ENCODE measurements around the gene AHNAK2. TPM values are rescaled to one million over a fixed set of nuclear protein-coding genes. Genes with fewer than 3 reads are reported as not detected.

The AHNAK2 gene
- total RNA-seq, 1 donor from 2014 or later, result 11.5 TPM

DNA sequence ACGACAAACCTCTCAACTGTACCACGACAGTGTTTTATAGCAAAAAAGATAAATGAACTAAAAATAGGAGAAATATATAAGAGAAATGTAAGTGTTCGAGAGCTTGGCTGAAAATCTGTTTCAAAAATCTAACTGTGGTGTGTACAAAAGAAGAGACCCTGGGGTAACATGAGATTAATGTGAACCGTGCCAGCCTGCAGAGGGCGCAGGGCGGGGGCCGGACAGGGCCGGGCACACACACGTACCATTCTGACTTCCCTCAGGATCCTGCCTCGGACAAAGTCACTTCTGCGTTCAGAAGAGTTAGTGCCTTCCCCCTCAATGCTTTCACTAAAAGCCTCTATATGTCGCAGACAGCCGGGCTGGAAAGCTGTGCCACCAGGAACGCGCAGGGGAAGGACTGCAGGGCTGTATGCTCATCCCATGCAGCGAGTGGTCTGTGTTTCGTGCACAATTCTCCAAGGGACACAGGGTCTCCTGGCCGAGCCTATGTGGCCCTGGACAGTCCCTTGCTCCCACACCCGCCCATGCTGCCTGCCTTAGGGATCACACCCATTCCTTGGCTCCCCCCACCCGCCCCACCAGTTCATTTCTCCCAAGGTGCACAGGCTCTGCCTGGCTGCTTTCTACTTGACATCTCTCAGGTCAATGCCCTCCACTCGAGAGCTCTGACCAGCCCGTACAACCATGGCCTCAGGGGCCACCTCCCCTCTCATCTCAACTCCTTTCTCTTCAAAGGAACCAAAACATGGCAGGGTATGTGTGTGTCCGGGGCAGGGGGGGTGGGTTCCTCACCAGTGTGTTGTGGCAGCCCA is 34.2 kb upstream of the AHNAK2 start:
- Histone ChIP-seq H3K9me3 (ENCODE audit: control insufficient read depth in 3 of 3, low read length in 3 of 3) (no peaks in the 10 kb centered on the region), H3K9ac (ENCODE audit: low read depth in 1 of 3, low read length in 3 of 3) (no peak overlapping the region), H3K27ac (ENCODE audit: low read depth, low read length) (no peak overlapping the region)

DNA sequence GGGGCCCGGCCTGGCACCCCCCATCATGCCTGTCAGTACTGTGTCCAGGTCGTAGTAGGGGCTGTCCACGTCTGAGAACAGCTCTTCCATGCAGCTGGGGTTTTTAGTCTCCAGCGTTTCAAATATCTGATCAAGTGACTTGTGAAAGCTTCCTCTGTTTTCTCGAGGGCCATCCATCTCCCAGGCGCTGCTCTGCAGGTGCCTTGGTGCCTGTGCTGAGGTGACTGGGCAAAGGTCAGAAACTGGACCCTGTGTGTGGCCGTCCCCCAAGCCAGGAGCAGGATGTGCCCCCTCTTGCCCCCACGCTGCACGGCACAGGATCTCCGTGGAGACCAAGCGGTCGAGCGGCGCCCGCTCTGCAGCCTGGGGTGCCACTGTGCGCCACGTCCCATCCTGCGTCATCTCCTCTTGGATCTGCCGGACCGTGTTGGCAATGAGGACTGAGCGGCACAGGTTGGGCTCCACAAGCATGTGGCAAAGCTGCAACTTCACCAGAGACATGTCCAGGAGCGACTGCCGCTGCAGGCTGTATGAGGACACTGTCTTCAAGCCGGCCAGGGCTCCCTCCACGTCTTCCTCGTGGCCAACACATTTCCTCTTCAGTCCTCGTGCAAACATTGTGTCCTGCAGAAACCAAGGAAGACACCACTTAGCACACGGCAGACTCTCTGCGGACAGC is 33.3 kb upstream of the AHNAK2 start:
- Histone ChIP-seq H3K9me3 (ENCODE audit: control insufficient read depth in 3 of 3, low read length in 3 of 3) (no peaks in the 10 kb centered on the region), H3K27ac (ENCODE audit: low read depth, low read length) (no peak overlapping the region), H3K36me3 (ENCODE audit: control insufficient read depth in 3 of 3, insufficient read depth in 3 of 3, low read length in 3 of 3) (peaks cover 7 to 9% (median 8%) of the 10 kb centered on the region in 3 donors), H3K4me1 (ENCODE audit: control insufficient read depth in 3 of 3, insufficient read depth in 3 of 3, low read length in 3 of 3) (peaks cover 5 to 16% (median 11%) of the 10 kb centered on the region in 3 donors), H3K4me3 (ENCODE audit: low read length in 3 of 3) (no peak overlapping the region), H3K27me3 (ENCODE audit: control insufficient read depth in 3 of 3, insufficient read depth in 3 of 3, low read length in 3 of 3) (no peaks in the 10 kb centered on the region), H3K9ac (ENCODE audit: low read depth in 1 of 3, low read length in 3 of 3) (peak overlapping the region in 1 of 3 donors; percentile 3)

More for the DNA sequence above, 34.2 kb upstream of the AHNAK2 start:
- no peaks in the 10 kb centered on the region for H3K27me3 ChIP-seq (ENCODE audit: control insufficient read depth in 3 of 3, insufficient read depth in 3 of 3, low read length in 3 of 3)
- no peak overlapping the region for H3K4me3 ChIP-seq (ENCODE audit: low read length in 3 of 3)
- peaks cover 5 to 16% (median 11%) of the 10 kb centered on the region in 3 donors for H3K4me1 ChIP-seq (ENCODE audit: control insufficient read depth in 3 of 3, insufficient read depth in 3 of 3, low read length in 3 of 3)
- peaks cover 7 to 9% (median 8%) of the 10 kb centered on the region in 3 donors for H3K36me3 ChIP-seq (ENCODE audit: control insufficient read depth in 3 of 3, insufficient read depth in 3 of 3, low read length in 3 of 3)

DNA sequence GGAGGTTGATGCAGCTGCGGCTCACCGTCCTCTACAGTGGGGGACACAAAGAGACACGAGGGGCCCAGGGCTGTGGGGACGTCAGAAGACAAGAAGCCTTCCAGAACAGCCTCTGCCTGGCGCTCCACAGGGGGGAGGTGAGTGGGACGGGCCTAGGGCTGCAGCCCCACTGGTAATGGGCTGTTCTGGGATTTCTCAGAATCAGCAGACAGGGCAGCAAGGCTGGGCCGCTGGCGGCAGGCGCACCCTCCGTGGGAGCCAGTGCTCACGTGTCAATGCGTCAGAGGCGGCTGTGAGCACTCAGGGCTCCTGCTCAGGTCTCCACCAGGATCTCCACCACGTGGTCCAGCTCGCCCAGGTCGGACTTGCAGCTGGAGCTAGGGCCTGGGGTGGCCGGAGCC is 32.7 kb upstream of the AHNAK2 start:
- H3K9ac ChIP-seq (ENCODE audit: low read depth in 1 of 3, low read length in 3 of 3), result no peak overlapping the region

DNA sequence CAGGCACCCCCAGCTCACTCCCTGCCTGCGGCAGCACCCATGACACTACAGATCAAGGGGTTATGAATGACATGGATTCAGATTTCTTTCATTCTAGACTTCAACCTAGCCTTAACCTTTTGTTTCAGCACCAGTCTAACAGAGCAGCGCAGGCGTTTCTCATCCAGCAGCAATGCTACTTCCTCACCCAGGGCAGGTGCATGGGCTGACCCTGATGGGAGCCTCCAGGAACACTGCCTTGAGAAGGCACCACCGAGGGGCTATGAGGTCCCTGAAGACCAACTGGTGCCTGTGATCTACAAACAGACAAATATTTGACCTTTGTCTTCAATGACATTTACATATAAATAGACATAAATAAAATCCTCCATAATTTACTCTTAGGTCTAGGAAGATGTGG is 31.9 kb upstream of the AHNAK2 start:
- Histone ChIP-seq H3K9ac (ENCODE audit: low read depth in 1 of 3, low read length in 3 of 3) (no peak overlapping the region), H3K4me3 (ENCODE audit: low read length in 3 of 3) (no peak overlapping the region), H3K9me3 (ENCODE audit: control insufficient read depth in 3 of 3, low read length in 3 of 3) (no peaks in the 10 kb centered on the region), H3K4me1 (ENCODE audit: control insufficient read depth in 3 of 3, insufficient read depth in 3 of 3, low read length in 3 of 3) (peaks cover 5 to 16% (median 11%) of the 10 kb centered on the region in 3 donors), H3K36me3 (ENCODE audit: control insufficient read depth in 3 of 3, insufficient read depth in 3 of 3, low read length in 3 of 3) (peaks cover 7 to 9% (median 8%) of the 10 kb centered on the region in 3 donors), H3K27me3 (ENCODE audit: control insufficient read depth in 3 of 3, insufficient read depth in 3 of 3, low read length in 3 of 3) (no peaks in the 10 kb centered on the region), H3K27ac (ENCODE audit: low read depth, low read length) (no peak overlapping the region)

More for the DNA sequence above, 32.7 kb upstream of the AHNAK2 start:
- no peak overlapping the region for H3K27ac ChIP-seq (ENCODE audit: low read depth, low read length)
- no peak overlapping the region for H3K4me3 ChIP-seq (ENCODE audit: low read length in 3 of 3)
- peaks cover 7 to 9% (median 8%) of the 10 kb centered on the region in 3 donors for H3K36me3 ChIP-seq (ENCODE audit: control insufficient read depth in 3 of 3, insufficient read depth in 3 of 3, low read length in 3 of 3)
- no peaks in the 10 kb centered on the region for H3K27me3 ChIP-seq (ENCODE audit: control insufficient read depth in 3 of 3, insufficient read depth in 3 of 3, low read length in 3 of 3)
- H3K9me3 ChIP-seq (ENCODE audit: control insufficient read depth in 3 of 3, low read length in 3 of 3), result no peaks in the 10 kb centered on the region
- peaks cover 5 to 16% (median 11%) of the 10 kb centered on the region in 3 donors for H3K4me1 ChIP-seq (ENCODE audit: control insufficient read depth in 3 of 3, insufficient read depth in 3 of 3, low read length in 3 of 3)

DNA sequence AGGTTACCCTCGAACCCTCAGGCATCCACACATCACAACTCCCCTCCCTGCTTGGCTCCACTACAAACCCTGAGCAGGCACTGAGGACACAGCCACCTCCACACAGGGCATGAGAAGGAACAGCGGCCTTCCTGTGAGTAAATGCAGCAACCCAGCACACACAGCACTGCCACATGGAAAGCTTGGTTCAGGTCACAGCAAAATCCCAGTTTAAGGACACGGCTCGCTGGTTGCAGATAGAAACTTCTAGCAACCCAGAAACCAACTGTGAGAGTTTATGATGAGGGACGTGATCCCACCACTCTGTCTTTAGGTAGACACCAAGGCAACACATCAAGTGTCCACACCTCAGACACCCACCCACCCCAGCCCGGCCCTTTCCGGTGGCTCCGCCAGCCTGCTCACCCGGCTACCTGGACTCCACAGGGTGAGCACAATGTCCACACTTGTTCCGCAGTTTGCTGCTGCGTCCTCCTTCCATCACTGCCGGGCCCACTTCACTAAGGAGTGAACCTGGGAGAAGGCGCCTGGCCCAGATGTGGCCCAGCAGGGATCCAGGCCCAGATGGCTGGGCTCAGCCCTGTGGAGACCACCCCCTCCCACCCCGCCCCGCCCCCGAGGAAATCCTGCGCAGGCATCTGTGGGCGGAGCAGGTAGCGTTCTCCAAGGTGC is 29.6 kb upstream of the AHNAK2 start:
- no peaks in the 10 kb centered on the region for H3K9me3 ChIP-seq (ENCODE audit: control insufficient read depth in 3 of 3, low read length in 3 of 3)
- H3K27me3 ChIP-seq (ENCODE audit: control insufficient read depth in 3 of 3, insufficient read depth in 3 of 3, low read length in 3 of 3), result no peaks in the 10 kb centered on the region
- H3K4me3 ChIP-seq (ENCODE audit: low read length in 3 of 3), result no peak overlapping the region
- H3K4me1 ChIP-seq (ENCODE audit: control insufficient read depth in 3 of 3, insufficient read depth in 3 of 3, low read length in 3 of 3), result peaks cover 0 to 6% (median 4%) of the 10 kb centered on the region in 3 donors
- no peak overlapping the region for H3K9ac ChIP-seq (ENCODE audit: low read depth in 1 of 3, low read length in 3 of 3)
- peaks cover 7 to 9% (median 8%) of the 10 kb centered on the region in 3 donors for H3K36me3 ChIP-seq (ENCODE audit: control insufficient read depth in 3 of 3, insufficient read depth in 3 of 3, low read length in 3 of 3)
- H3K27ac ChIP-seq (ENCODE audit: low read depth, low read length), result no peak overlapping the region

DNA sequence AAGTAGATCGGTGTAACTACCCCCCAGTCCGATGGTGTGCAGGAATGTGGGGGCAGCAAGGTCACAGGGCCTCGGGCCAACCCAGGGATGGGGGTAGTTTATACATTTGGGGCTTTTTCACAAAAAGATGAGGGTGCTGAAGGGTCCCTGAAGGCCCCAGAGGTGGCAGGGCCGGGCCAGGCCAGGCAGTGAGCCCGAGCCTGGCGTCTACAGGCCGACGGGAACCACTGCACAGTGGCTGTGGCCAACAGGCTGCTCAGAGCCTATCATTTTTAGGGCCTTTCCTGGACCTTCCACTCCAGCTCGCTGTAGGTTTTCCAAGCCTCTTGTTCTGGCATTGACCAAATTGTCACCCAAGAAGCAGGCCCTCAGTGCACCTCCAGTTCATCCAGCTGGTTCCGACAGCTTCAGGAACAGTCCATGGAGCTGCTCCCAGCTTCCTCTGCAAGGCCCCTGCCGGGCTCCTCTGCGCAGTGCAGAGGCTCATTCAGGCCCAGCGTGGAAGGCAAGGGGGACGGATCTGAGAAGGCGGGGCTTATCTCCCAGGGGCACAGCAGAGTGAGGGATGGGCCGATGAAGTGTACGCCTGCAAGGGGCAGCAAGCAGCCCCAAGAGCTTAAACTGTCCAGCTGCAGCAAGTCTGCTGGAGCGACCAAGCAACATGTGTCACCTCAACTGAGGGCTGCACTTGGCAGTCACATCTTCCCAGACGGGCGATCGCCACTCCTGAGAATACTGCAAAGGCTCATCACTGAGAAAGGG is 28.8 kb upstream of the AHNAK2 start:
- no peak overlapping the region for H3K27ac ChIP-seq (ENCODE audit: low read depth, low read length)
- no peak overlapping the region for H3K4me3 ChIP-seq (ENCODE audit: low read length in 3 of 3)
- no peaks in the 10 kb centered on the region for H3K9me3 ChIP-seq (ENCODE audit: control insufficient read depth in 3 of 3, low read length in 3 of 3)
- H3K36me3 ChIP-seq (ENCODE audit: control insufficient read depth in 3 of 3, insufficient read depth in 3 of 3, low read length in 3 of 3), result peaks cover 7 to 9% (median 8%) of the 10 kb centered on the region in 3 donors
- no peaks in the 10 kb centered on the region for H3K4me1 ChIP-seq (ENCODE audit: control insufficient read depth in 3 of 3, insufficient read depth in 3 of 3, low read length in 3 of 3)
- peak overlapping the region in 1 of 3 donors; percentile 25 for H3K9ac ChIP-seq (ENCODE audit: low read depth in 1 of 3, low read length in 3 of 3)
- no peaks in the 10 kb centered on the region for H3K27me3 ChIP-seq (ENCODE audit: control insufficient read depth in 3 of 3, insufficient read depth in 3 of 3, low read length in 3 of 3)

DNA sequence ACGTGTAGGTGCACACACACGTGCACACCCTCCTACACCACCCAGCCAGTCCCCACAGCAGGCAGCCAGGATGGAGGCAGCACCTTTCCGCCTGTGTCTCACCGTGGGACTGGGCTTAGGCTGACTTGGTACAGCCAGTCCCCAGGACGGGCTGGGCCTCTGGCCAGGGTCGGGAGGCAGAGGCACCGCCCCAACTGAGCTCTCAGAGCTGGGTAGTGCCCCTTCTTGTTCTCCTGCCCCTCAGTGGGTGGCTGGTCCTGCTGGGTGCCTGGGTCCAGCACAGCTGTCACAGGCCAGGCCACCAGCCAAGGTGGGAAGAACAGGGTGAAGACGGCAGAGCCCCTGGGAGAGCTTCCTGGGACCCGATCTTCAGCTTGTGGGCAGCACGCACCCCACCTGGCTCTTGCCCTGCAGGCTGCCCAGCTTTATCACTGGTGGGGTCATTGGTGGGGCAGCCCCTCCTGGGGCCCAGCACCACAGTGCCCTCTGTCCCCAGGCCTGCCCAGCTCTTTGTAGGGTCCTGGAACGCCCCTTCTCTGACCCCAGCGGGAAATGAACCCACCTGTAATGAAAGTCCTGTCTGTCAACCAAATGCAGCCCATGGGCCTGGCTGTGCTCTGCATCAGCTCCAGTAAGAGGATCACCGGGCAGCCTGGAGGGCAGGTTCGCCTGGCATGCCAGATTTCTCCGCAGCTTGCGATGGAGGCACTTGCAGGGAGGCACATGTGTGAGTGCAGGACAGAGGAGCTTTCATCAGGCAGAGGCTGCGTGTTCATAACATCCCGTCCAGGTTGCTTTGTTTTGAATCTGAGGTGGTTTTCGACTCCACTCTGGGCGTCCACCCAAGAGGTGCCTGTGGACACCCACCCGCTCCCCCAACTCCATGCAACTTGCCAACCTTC is 28.0 kb upstream of the AHNAK2 start:
- H3K4me1 ChIP-seq (ENCODE audit: control insufficient read depth in 3 of 3, insufficient read depth in 3 of 3, low read length in 3 of 3), result no peaks in the 10 kb centered on the region
- H3K4me3 ChIP-seq (ENCODE audit: low read length in 3 of 3), result no peak overlapping the region
- H3K27ac ChIP-seq (ENCODE audit: low read depth, low read length), result no peak overlapping the region
- no peaks in the 10 kb centered on the region for H3K27me3 ChIP-seq (ENCODE audit: control insufficient read depth in 3 of 3, insufficient read depth in 3 of 3, low read length in 3 of 3)
- no peak overlapping the region for H3K9ac ChIP-seq (ENCODE audit: low read depth in 1 of 3, low read length in 3 of 3)
- no peaks in the 10 kb centered on the region for H3K9me3 ChIP-seq (ENCODE audit: control insufficient read depth in 3 of 3, low read length in 3 of 3)
- peaks cover 4 to 9% (median 5%) of the 10 kb centered on the region in 3 donors for H3K36me3 ChIP-seq (ENCODE audit: control insufficient read depth in 3 of 3, insufficient read depth in 3 of 3, low read length in 3 of 3)

DNA sequence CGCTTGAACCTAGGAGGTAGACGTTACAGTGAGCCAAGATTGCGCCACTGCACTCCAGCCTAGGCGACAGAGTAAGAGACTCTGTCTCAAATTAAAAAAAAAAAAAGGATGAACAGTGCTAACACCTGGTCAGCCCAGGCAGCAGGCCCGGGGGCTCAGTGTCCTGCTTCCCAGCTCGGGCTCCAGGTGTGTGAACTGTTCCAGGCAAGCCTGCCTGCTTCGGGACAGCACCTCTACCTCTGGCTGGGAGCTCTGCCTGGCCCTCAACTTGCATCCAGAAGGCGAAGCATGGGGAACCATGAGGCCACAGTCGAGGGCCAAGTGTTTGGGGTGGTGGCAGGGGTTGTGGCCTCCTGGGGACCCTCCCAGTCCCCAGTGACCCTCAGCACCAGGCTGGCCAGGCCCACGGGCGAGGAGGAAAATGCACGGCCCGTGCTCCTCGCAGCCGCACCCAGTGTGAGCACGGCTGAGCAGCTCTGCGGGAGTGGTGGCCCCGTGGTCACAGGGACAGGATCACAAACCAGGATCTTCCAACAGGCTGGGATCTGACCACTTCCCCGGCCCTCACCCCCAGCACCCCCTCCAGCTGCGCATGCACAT is 27.3 kb upstream of the AHNAK2 start:
- no peak overlapping the region for H3K27ac ChIP-seq (ENCODE audit: low read depth, low read length)
- no peak overlapping the region for H3K4me3 ChIP-seq (ENCODE audit: low read length in 3 of 3)
- no peaks in the 10 kb centered on the region for H3K4me1 ChIP-seq (ENCODE audit: control insufficient read depth in 3 of 3, insufficient read depth in 3 of 3, low read length in 3 of 3)
- H3K9me3 ChIP-seq (ENCODE audit: control insufficient read depth in 3 of 3, low read length in 3 of 3), result no peaks in the 10 kb centered on the region
- no peaks in the 10 kb centered on the region for H3K27me3 ChIP-seq (ENCODE audit: control insufficient read depth in 3 of 3, insufficient read depth in 3 of 3, low read length in 3 of 3)
- peaks cover 0 to 6% (median 4%) of the 10 kb centered on the region in 3 donors for H3K36me3 ChIP-seq (ENCODE audit: control insufficient read depth in 3 of 3, insufficient read depth in 3 of 3, low read length in 3 of 3)
- no peak overlapping the region for H3K9ac ChIP-seq (ENCODE audit: low read depth in 1 of 3, low read length in 3 of 3)

Data from skeletal muscle tissue (tissue), 4 donors.